ENCODE data around the gene AGAP3.
A peak's percentile ranks its signal among the peaks of the same experiment; 100 is the strongest.

Gene AGAP3

DNA sequence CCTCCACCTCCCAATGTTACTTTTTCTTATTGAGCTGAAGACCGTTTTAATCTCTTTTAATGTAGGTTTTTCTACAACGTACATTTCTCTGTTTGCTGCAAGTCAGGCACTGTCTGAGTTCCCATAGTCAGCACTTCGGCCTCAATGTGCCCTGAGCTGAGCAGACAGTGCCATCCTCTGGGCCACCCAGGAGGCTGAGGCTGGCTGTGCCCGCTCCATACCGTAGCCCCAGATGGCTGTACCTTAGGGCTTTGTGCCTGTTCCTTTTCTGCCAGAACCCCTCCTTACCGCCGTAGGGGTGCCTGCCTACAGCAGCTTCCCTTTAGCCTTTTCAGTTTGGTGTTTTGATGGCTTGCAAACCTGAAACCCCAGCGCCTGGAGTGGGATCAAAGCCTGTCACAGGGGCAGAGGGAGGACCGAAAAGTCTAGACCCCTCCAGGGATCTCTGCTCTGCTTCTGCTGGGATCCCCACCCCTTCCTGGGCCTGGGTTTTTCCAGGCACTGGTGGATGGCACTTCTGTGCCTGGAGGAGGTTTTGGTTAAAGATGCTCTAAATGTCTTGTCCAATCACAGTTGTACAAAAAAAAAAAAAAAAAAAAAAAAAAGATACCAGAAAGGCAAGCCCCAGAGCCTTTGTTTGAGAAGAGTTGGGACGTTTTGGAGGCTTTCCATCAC is 9.0 kb downstream of the AGAP3 start:
- TF ChIP-seq, protein P1, sequence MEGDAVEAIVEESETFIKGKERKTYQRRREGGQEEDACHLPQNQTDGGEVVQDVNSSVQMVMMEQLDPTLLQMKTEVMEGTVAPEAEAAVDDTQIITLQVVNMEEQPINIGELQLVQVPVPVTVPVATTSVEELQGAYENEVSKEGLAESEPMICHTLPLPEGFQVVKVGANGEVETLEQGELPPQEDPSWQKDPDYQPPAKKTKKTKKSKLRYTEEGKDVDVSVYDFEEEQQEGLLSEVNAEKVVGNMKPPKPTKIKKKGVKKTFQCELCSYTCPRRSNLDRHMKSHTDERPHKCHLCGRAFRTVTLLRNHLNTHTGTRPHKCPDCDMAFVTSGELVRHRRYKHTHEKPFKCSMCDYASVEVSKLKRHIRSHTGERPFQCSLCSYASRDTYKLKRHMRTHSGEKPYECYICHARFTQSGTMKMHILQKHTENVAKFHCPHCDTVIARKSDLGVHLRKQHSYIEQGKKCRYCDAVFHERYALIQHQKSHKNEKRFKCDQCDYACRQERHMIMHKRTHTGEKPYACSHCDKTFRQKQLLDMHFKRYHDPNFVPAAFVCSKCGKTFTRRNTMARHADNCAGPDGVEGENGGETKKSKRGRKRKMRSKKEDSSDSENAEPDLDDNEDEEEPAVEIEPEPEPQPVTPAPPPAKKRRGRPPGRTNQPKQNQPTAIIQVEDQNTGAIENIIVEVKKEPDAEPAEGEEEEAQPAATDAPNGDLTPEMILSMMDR (IDR thresholded peaks at IDR 0.05; ENCODE audit: low read depth, low read length), result no peak
- no peak for DNase-seq (ENCODE audit: low read depth in 2 of 2)
- H3K4me3 ChIP-seq (replicated peaks in 1 of 2; ENCODE audit: low read depth in 2 of 2, low read length in 2 of 2), result no peak overlapping the region

DNA sequence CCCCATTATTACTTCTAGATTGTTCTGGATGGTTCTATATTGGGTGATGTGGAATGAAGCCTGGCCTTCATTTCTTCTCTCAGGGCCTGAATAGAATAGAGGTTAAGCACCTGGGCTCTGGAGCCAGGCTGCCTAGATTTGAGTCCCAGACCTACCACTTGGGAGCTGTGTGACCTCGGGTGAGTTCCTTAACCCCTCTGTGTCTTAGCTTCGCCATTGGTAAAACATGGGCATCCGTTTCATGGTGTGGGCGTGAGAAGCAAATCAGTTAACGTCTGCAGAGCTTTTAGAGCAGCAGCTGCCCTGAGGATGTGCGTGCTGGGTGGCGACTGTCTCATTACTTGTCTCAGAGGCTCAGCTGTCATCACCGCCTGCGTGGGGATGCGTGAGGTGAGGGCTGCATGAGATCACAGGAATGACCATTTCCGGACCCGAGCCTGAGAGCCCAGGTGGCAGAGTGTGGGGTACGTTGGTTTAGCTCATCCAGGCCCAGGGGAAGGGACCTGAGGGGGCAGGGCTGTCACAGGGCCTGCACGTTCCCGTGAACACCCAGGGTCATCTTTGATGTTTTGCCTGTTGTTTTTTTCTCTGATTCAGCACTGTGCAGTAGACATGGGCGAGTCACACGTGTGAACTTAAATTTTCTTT is 9.7 kb downstream of the AGAP3 start:
- TF ChIP-seq, protein P1 (IDR thresholded peaks at IDR 0.05; ENCODE audit: low read depth, low read length), result no peak
- no peak overlapping the region for H3K4me3 ChIP-seq (replicated peaks in 1 of 2; ENCODE audit: low read depth in 2 of 2, low read length in 2 of 2)
- peak in 1 of 2 donors; percentile 30 for DNase-seq (ENCODE audit: low read depth in 2 of 2)

DNA sequence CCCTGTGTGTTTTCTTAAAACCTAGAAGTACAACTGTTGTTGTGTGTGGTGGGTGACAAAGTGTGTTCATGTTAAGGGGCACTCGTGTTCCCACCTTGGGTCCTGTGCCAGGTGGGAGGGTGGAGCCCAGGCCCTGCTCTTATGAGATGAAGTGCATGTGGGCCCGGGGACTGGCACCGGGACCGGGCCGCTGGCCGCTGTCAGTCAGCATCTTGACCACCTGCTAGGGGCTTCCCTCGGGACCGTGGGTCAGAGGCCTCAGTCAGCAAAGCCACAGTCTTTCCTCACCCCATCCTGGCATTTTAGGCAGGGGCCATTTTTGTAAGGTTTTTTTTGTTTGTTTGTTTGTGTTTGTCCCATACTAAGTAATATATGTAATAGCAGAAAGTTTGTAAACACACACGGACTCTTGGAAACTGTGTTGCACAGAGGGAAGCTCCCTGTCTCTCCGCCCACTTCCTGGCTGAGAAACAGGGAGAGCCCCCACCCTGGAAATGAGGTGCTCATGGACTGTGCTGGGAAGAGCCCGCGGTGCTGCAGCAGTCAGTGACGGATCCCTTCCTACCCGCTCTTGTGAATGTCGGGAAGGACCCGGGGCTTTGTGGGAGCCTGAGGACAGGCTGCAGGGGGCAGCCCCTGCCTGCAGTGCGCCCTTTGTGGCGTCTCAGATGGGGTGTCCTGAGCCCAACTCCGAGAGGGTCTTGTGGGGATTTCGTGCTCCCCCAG is 13.4 kb downstream of the AGAP3 start:
- TF ChIP-seq, protein P1 (IDR thresholded peaks at IDR 0.05; ENCODE audit: low read depth, low read length), result no peak
- no peak overlapping the region for H3K4me3 ChIP-seq (replicated peaks in 1 of 2; ENCODE audit: low read depth in 2 of 2, low read length in 2 of 2)
- no peak for DNase-seq (ENCODE audit: low read depth in 2 of 2)

DNA sequence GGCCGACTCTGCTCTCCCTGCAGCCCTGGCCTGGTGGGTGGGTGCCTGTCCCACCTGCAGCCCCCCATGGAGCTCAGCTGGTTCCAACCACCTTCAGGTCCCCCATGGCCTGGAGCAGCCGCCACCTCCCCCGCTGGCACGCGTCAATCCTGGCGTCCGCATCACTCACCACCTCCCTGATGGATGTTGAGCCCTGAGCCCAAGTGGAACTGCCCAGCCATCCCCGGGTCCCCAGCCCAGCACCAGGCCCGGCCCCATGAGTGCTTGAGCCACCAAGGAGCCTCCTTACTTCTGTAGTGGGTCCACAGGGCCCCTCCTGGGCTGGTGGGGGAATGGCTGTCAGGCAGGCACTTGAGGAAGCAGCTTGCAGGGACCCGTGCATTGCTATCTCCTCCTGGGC is 14.6 kb downstream of the AGAP3 start:
- no peak for DNase-seq (ENCODE audit: low read depth in 2 of 2)
- no peak overlapping the region for H3K4me3 ChIP-seq (replicated peaks in 1 of 2; ENCODE audit: low read depth in 2 of 2, low read length in 2 of 2)
- TF ChIP-seq, protein P1 (IDR thresholded peaks at IDR 0.05; ENCODE audit: low read depth, low read length), result no peak

DNA sequence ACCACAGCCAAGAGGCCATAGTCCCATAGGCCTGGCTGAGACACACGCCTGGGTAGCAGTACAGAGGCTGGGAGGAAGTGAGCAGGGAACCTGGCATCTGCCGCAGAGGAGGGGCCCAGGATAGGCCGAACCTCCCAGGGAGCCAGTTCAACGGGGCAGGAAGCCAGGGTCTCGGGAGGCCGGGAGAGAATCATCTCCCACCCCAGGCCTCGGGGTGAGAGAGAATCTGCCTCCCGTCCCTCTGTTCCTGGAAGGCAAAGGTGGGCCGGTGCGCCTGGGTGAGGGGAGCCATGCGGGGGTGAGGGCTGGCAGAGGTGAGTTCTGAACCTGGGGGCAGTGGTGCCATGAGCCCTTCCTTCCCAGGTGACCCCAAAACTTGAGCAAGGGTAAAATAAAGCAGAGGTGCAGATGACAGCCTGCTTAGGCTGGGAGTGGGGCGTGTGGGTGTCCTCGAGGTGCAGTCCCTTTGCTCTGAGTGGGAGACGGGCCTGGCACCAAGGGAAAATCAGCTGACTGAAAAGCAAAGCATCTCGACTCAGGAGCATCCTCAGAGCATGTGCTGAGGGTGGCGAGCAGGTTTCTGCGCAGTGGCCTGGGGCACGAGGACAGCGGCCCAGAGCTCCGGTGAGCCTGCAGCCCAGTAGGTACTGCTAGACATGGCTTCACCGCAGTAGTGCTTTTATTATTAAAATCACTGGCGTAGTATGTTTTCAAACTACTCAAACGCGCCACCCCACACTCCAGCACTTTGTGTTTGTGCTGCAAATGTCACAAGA is 15.5 kb downstream of the AGAP3 start:
- DNase-seq (ENCODE audit: low read depth in 2 of 2), result no peak
- TF ChIP-seq, protein P1 (IDR thresholded peaks at IDR 0.05; ENCODE audit: low read depth, low read length), result no peak
- no peak overlapping the region for H3K4me3 ChIP-seq (replicated peaks in 1 of 2; ENCODE audit: low read depth in 2 of 2, low read length in 2 of 2)

DNA sequence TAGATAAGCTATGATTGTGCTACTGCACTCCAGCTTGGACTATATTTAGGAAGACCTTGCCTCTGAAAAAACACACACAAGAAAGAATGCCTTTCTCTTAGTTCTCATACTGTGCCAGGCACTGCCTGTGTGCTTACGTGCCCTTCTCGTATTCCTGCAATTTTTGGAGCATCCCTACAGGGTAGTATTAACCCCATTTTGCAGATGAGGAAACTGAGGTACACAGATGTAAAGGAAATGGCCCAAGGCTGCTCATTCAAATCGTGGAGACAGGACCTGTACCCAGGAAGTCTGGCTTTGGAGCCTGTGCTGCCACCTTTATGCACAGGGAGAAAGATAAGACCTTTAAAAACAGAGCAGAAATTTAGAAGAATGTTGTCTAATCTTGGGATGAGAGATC is 16.7 kb downstream of the AGAP3 start:
- TF ChIP-seq, protein P1 (IDR thresholded peaks at IDR 0.05; ENCODE audit: low read depth, low read length), result no peak
- DNase-seq (ENCODE audit: low read depth in 2 of 2), result no peak
- no peak overlapping the region for H3K4me3 ChIP-seq (replicated peaks in 1 of 2; ENCODE audit: low read depth in 2 of 2, low read length in 2 of 2)
